CD4-positive, alpha-beta T cell treated with Interleukin-10 for 1 hour (primary cell): ENCODE data around the gene FAM227A.
"Not testable (repeated sequence)": the region's sequence is repeated elsewhere in the genome, so short reads cannot be mapped to it uniquely, and the experiment has no call there.

Experiments
- DNase-seq: peaks from one replicate; pipeline ENCODE4 v3.0.0-alpha.2; 2020

The FAM227A gene

DNA sequence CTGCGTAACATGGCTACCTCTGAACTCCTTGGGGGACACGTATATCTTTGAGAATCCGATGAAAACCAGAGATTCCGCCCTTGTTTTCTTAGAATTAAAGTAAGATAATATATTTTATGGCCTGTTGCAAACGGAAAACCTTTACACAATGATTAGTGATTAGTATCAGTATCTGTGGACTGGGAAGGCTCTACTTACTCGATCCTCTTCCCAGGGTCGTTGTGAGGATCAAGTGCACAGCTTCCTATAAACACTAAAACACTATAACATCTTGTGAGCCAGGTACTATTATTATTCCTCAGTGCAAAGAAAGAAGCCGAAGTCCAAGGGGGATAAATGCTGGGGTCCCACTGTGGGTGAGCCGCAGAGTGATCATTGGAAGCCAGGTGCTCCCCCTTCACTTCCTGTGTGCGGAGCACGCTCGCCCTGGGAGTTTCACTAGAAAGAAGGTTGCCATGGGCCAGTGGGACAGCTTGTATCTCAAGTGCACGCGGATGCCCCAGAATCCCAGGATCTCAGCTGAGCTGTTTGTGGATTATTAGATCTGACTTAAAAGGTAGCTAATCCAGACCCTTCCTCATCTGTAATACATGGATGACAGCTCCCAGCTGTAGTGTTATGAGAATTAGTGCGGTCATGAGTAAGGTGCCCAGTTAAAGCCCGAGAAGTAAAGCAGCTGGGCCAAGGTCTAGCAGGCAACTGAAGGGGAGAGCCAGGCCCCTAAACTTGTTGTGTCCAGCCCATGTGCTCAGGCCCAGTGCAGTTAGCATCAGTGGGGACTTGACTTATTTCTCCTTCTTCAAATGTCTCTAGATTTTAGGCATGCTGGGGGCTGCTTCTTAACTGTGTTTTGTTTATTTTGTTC lies 1.1 kb upstream of the FAM227A start:
- peak; percentile 37 for DNase-seq

DNA sequence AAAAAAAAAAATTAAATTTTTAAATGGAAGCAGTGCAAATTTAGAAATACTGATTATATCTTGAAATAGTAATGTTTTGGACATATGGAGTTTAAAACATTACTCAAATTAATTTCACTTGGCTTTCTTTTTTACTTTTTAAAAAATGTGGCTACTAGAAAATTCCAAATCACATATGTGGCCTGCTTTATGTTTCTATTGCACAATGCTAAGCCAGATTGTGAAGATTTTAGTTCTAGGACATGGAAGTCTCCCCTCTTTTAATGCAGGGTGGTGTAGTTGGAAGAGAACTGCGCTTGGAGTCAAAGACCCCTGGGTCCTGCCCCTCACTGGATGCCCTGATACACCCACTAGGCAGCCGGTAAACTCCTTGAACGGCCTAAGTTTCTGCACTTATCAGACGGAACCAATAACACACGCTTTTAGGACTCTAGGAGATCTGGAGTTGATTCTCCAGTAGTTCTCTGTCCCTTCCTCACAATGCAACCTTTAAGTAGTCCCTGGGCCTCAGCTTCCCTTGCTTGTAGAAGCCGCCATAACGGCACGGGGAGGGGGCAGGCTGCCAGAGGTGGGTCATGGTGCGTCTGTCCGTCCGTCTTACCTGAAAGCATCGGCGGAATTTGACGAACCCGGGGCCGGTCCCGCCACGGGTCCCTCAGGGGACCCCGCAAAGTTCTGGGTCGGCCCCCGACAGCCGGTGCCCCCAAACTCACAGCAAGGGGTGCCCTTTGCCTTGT lies 505 bp downstream of the FAM227A start:
- DNase-seq, result no peak

DNA sequence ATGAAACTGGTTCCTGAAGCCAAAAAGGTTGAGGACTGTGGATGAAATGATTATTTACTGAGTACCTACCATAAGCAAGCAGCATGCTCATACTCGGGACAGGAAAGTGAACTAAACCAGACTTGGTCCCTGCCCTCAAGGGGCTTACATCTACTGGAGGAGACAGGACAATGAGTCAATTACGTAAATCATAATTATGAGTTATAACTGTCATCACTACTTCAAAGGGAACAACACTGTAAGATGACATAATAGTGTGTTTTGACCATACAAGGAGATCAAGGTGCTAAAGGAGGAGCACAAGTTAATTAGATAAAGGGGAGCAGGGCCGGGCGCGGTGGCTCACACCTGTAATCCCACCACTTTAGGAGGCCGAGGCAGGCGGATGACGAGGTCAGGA lies 2.5 kb downstream of the FAM227A start:
- DNase-seq, result no peak

DNA sequence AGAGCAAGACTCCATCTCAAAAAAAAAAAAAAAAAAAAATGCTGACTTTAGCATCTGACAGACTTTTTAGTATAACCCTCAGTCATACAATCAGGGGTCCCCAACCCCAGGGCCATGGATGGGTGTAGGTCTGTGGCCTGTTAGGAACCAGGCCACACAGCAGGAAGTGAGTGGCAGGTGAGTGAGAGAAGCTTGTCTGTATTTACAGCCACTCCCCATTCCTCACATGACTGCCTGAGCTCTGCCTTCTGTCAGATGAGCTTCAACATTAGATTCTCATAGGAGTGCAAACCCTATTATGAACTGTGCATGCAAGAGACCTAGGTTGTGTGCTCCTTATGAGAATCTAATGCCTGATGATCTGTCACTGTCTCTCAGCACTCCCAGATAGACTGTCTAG lies 3.3 kb downstream of the FAM227A start:
- no peak for DNase-seq

DNA sequence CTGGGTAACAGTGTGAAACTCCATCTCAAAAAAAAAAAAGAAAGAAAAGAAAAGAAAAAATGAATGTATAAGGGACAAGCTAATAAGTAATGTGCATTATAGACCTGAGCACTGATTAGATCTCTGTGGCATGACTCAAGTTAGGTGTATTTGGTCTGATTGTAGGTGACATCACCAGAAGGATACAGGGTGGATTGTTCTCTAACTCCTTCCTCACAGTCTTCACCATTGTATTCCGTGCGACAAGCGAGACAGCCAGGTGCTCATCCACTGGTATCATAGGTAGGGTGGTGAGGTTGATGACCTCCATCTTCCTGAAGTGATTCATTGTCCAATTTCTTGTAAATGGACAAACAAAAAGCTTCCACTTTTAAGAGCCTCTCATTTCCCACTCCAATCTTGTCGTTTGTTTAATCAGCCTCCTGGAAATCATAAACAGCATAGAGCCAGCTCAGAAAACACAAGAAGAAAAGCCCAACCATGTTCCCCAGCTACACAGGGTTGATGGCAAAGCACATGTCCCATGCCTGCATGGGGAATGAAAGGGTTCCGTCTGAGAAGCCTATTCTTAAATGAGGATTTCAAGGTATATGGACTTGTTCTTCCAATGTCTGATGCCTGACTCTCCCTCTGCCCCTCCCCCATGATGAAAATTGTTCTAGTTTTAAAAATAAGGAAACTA lies 6.2 kb downstream of the FAM227A start:
- DNase-seq, result no peak

DNA sequence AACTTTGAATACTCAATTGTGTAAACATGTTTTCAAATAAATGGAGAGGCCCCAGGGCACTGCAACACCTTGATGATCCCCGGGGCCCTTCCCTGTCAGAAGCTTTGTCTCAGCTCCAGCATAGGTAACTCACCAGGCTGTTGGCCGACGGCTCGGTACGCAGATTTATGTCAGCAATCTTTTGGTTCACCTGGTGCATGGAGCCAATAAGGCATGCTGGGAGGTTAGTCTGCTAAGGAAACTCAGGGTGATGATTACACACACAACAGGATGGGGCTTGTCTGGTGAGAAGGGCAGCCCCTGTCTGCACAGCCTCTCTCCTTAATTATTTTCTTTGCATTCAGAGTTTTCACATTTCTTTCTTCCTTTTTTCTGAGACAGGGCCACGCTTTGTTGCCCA lies 10.8 kb downstream of the FAM227A start:
- no peak for DNase-seq

DNA sequence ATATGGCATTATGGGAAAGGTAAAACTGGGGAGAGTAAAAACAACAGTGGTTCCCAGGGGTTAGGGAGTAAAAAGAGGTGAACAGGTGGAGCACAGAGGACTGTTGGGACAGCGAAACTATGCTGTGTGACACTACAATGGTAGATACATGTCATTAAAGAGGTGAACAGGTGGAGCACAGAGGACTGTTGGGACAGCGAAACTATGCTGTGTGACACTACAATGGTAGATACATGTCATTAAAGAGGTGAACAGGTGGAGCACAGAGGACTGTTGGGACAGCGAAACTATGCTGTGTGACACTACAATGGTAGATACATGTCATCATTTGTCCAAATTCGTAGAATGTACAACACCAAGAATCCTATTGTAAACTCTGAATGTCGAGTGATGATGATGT lies 11.9 kb downstream of the FAM227A start:
- DNase-seq, result not testable (repeated sequence)

DNA sequence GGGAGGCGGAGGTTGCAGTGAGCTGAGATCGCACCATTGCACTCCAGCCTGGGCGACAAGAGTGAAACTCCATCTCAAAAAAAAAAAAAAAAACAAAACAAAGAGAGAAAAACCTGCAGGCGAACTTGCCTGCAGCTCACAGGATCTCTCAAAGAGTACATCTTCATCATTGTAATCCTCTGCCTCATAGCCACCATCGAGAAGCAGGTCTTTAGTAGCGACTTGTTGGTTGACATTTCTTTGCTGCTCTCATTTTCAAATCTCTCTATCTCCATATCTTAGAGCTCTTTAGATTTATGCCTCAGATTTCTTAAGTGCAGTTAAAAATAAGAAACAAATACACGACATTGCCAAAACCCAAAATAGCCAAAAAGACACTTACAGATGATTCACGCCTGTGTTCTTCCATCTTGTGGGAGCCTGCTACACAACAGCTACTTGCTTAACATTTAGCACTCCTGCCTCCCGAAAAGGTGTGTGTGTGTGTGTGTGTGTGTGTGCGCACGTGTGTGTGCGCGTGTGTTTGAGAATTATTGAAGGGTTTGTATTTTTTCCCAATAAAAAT lies 14.6 kb downstream of the FAM227A start:
- DNase-seq, result no peak

DNA sequence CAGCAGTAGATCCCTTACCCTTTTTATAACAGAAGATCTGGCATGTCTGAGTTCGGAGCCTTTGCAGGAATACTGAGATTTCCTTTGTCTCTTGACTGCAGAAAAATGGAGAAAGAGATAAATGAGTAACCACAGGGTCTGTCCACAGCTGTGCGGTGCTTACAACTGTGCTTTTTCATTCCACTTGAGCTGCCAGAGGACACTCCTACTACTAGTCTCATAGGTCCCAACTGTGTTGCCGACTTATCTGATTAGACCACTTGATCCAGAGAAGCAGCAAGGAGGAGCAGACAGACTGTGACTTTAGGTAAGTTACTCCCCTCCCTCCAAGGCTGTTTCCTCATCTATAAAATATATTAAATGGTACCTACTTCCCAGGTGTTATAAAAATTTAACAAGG lies 17.5 kb downstream of the FAM227A start:
- DNase-seq, result no peak

DNA sequence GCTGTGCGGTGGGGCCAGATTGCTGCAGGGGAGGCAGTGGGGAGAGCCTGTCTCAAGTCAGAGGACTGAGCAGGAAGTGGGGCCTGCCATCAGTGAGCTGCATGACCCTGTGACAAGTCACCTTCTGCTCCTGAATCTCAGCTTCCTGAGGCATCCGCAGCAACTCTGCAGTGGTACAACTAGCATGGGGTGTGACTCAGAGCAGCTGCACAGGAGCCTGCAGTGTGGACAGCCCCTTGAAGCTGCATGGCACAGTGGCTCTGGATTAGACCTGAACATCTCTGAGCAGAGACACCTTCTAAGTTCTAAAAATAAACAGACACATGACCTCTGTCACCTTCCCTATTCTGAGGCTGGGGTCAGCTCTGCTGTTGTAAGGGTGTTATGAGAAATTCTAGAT lies 18.0 kb downstream of the FAM227A start:
- no peak for DNase-seq

DNA sequence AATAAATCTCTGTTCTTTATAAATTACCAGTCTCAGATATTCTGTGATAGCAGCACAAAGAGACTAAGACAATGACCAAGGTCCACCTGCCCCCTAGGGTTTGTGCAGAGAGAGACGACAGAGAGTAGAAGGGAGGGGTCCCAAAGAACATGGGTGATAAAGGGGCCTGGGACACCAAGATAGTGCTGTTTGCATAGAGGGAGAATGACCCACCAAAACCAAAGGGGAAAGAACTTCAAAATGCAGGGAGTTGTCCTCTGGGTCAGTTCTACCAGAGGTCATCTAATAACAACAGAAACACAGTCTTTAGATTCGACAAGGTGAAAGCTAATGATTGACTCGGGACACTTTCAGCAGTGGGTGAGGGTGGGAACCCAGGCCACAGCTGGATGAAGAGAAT lies 23.7 kb downstream of the FAM227A start:
- DNase-seq, result no peak

DNA sequence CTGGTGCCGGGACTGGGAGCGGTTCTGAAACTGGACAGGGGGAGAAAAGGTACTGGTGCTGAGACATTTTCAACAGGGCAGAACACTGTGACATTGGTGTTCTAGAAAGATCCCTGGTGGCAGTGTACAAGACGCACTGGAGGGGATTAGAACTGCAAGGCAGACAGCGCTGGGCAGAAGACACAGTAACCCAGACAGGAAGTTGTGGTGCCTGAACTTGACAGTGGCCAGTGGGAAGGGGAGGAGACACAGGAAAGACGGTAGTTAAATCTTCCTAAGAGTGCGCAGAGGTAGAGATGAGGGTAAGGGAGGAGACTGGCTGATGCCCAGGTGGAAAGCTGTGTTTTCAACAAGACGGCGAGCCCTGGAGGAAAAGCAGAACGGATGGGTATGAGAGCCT lies 24.5 kb downstream of the FAM227A start:
- DNase-seq, result no peak

DNA sequence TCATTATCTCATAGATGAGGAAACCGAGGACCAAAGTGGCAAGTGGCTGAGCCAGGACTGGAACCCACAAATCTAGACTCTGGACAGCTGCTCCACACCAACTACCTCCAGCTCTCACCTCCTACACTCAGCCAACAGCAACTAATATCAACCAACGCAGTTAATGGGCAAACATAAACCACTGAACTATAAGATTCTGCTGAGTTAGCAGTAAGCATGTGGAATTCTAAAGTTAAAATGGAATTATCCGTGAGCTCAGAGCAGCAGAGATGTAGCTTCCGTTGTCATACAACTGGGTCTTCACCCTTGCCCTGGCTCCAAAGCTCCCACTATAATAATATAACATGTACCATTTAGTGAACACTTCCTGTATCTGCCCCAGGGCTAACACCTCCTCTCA lies 27.1 kb downstream of the FAM227A start:
- no peak for DNase-seq

DNA sequence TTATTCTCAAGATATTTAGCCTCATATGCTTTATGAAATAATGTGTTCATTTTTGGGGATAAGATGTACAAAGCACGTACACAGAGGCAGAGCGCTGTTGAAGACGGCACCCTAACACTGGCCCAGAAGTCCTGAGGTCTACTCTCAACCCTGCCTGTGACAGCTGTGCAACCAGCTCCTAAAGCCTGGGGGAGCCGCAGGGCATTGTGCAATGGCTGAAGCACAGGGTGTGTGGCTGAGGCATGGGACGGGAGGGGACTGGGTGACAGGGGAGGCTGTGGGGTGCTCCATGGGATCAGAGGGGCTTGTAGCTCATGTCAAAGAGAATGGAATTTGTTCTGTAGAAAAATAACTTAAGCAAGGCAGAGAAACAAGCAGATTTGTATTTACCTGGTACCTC lies 27.7 kb downstream of the FAM227A start:
- DNase-seq, result no peak

DNA sequence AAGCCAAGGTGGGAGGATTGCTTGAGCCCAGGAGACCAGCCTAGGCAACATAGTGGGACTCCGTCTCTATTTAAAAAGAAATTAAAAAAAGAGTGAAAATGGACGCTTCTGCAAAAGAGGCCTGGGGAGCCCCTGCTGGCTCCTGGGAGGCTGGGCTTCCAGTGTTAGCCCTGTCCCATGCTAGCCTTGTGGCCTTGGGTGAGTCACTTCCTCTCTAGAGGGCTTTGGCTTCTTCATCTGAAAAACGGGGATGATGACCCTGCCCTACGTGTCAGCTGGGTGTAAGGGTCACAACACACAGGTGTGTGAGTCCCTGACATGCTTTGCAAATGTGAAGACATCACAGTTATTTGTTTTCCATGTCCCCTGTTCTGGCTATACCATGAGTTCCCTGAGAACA lies 32.8 kb downstream of the FAM227A start:
- DNase-seq, result no peak

DNA sequence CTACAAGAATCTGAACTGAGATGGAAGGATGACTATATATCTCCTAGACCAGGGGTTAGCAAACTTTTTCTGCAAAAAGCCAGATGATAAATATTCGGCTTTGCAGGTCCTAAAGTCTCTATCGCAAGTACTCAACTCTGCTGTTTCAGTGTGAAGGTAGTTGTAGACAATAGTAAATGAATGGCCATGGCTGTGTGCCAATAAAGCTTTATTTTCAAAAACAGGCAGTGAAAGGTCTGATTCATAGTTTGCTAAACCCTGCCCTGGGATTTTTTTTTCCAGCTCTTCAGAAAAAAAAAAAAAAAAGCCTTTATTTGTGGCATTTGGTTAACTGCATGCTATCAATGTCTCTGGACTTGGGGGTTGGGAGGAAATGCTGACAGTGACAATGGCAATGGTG lies 37.5 kb downstream of the FAM227A start:
- no peak for DNase-seq

DNA sequence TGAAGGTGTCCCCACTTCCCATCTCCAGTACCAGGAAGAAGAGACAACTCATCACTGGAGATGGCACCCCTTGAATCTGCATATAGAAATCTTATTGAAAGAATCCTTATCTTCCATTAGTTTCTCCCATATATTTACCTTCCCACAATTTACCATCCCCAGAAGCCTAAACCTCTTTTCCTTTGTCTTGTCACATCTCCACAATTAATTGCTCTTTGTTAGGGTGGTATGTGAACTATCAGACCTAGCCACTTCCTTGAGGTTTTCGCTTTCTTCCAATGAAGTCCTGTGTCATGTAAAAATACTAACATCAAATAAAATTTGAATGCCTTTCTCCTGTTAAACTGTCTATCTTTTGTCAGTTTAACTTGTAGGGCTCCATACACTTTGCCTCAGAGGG lies 37.9 kb downstream of the FAM227A start:
- DNase-seq, result no peak

DNA sequence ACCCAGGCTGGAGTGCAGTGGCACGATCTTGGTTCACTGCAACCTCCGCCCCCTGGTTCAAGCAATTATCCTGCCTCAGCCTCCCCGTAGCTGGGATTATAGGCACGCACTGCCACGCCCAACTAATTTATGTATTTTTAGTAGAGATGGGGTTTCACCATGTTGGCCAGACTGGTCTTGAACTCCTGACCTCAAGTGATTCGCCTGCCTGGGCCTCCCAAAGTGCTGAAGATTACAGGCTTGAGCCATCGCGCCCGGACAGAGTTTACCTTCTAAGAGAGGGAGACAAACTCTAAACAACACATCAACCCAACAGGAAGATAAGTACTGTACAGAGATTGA lies 41.2 kb downstream of the FAM227A start:
- not testable (repeated sequence) for DNase-seq

DNA sequence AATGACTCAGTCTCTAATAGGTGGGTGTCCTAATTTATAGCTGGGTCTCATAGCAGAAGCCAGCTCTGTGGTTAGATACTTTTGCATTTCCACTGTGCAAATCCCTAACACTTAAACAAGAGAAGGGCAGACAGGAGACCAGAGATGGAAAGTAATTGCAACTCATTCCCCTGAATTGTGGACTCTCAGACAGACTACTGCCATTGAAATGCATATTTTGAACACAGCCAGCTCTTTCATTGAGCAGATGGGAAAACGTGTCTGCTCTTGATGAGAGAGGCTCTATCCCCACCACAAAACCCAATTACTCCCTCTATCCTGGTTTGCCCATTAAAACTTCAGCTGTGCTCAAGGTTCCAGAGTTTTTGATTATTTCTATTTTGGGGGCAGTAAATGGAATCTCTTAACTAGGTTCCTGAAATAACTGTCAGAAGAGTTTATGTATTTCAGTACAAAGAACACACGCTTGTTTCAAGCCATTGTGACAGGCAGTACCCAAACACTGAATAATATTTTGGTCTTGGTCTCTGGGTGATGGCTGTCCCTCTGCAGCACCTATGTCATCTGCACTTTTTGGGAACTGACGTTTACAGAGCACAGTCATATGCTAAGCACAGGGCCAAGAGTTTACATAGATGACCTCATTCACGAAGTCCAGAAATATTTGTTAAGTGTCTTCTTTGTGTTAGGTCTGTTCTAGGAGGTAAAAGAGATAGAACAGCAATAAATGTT lies 41.7 kb downstream of the FAM227A start:
- no peak for DNase-seq

DNA sequence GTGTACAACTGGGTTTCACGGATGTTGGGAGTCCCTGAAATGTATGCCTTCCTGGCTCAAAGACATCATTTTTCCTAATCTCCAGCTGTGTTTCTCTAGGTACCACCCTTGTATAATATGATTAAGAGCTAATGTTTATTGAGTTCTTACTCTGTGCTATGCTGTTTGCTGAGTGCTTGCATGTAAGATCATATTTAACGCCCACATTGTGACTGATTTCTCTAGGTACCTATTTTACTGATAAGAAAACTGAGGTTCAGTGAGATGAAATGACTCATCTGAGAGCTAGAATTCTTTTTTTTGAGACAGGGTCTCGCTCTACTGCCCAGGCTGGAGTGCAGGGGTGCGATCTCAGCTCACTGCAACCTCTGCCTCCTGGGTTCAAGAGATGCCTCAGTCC lies 42.6 kb downstream of the FAM227A start:
- no peak for DNase-seq

DNA sequence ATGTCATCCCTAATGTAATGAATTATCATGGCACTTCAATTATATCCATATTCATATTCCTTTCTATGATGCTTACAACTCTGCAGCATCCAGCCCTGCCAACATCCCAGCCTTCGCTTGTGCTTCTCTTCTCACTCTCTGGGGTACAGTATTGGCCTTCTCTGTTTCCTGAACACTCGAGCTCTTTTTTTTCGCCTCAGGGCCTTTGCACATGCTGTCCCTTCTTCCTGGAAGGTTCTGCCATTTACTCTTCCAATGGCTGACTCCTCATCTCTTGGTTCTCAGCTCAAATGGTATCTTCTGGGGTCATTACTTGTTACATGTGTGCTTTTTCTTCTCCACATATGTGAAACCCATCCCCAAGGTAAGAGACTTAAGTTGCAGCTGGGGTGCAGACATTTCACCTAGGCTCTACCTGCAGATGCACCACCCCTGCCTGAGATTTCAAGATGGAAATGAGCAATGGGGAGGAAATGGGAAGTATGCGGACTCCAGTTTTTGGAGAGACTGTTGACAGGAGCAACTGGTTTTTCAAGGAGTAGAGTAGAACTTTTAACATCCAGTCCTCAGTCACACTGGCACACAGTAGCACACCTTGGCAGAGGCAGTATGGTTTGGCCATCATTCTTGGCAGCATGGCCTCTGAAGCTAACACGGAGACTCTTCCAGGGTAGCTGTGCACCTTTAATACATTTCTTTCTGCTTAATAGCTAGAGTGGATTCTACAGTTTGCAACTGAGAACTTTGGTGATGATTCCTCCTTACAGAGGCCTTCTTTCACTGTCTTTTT lies 43.8 kb downstream of the FAM227A start:
- DNase-seq, result no peak

DNA sequence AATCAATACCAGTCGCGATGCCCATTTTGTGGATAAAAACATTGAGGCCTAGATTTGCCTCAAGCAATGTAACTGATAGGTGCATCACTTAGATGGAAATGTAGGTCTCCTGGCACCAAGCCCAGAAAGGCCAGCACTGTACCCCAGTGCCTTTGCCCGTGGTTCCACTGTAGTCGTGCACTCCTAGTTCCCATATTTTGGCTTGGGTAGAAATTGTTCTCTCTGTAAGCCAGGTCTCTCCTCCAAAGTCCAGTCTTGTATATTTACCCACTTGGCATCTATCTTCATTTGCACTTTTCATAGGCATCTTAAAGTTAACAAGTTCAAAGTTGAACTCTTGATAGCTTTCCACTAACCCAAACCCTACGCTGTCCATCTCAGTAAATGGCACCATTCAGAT lies 44.6 kb downstream of the FAM227A start:
- DNase-seq, result no peak
